GM10266 (cell line): Measurements from ENCODE around the gene ANO7.

Experiments
- DNase-seq: peaks from one replicate; pipeline ENCODE4 v3.0.0; 2012; ENCODE audit errors: extremely low spot score
- CTCF ChIP-seq: IDR thresholded peaks from 2 replicates; pipeline ENCODE4 v1.5.1; 2012; ENCODE audit warnings: mild to moderate bottlenecking, low read depth; ENCODE audit not compliant: control insufficient read depth, insufficient read depth; ENCODE audit errors: missing control alignments

The ANO7 gene

GRCh38 chr2:241150660-241151530 is 37.6 kb upstream of the ANO7 start:
- no peak for TF ChIP-seq CTCF
- no peak for DNase-seq

GRCh38 chr2:241151934-241152660 is 36.4 kb upstream of the ANO7 start:
- no peak for DNase-seq
- no peak for TF ChIP-seq CTCF

- TF ChIP-seq CTCF, result no peak
- DNase-seq, result no peak
These were observed 34.9 kb upstream of the ANO7 start for GRCh38 chr2:241153616-241154015.

- no peak for TF ChIP-seq CTCF
- no peak for DNase-seq
These were observed 33.6 kb upstream of the ANO7 start for GRCh38 chr2:241154915-241155314.

GRCh38 chr2:241155936-241156335 is 32.5 kb upstream of the ANO7 start:
- DNase-seq, result no peak

GRCh38 chr2:241156971-241157441 is 31.5 kb upstream of the ANO7 start:
- DNase-seq, result no peak
- no peak for TF ChIP-seq CTCF

More at GRCh38 chr2:241155936-241156335, 32.5 kb upstream of the ANO7 start:
- TF ChIP-seq CTCF, result no peak
